GM12801 (cell line): ENCODE data around the gene OR10A4.

Experiments used
- CTCF ChIP-seq: IDR thresholded peaks from one replicate; pipeline ENCODE4 v1.5.1; 2011; ENCODE audit warnings: control low read depth; ENCODE audit not compliant: insufficient read length; ENCODE audit errors: extremely low read depth

The OR10A4 gene

DNA sequence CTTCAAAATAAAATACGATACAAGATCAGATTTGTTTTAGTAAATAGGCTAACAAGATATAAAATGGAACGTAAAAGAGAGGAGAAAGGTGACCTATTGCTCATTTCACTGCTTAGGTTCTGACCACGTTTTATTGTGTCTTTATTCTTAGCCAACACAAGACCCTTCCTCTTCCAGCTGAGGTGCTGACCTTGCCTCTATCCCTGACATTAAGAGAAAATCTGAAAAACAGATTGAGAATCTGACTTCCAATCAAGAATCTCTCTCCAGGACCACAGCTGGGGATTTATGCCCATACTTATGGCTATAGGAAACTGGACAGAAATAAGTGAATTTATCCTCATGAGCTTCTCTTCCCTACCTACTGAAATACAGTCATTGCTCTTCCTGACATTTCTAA is 31.0 kb upstream of the OR10A4 start, which contains the start of gene OR10A5:
OR10A5 (plus strand) TSS at position 301 of the 400 bp plus-strand sequence; CDS start at position 301, 0 bp downstream.
- no peak for TF ChIP-seq CTCF

DNA sequence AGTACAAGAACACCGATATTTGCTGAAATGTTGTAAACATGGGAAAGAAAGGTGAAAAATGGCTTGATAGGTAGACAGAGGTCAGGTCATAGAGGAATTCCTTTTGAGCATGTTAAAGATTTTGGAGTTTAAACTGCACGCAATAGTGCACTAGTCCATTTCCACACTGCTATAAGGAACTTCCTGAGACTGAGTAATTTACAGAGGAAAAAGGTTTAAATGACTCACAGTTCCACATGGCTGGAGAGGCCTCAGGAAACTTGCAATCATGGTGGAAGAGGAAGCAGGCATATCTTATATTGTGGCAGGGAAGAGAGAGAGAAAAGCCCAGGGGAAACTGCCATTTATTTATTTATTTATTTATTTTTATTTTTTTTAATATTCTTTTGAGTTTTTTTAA is 25.9 kb upstream of the OR10A4 start:
- TF ChIP-seq CTCF = no peak

- no peak for TF ChIP-seq CTCF
Observed at GRCh38 chr11:6855971-6856541, 20.4 kb upstream of the OR10A4 start.

- TF ChIP-seq CTCF = no peak
Observed at GRCh38 chr11:6856871-6857270, 19.6 kb upstream of the OR10A4 start.

DNA sequence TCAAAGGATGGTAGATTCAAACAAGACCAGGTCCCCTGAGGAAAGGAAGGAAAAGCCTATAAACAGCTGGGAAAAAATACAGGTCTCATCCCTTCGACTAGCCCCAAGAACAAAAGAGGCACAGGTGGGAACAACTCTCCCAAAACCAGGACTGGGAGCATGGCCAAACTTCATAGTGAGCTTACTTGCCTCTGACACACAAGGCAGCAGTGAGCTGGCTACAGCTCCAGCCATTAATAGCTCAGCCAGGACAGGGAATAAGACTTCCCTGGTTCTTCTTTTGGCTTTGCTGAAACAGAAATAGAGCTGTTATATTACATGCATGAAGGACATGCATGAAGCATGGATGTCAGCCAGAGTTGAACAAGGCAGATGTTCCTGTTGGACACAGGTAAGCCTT is 13.5 kb upstream of the OR10A4 start, which contains the start of gene OR10A2:
OR10A2 (plus strand) TSS at position 97 of the 400 bp plus-strand sequence. CDS start 6,698 bp downstream, outside the sequence.
- no peak for TF ChIP-seq CTCF

DNA sequence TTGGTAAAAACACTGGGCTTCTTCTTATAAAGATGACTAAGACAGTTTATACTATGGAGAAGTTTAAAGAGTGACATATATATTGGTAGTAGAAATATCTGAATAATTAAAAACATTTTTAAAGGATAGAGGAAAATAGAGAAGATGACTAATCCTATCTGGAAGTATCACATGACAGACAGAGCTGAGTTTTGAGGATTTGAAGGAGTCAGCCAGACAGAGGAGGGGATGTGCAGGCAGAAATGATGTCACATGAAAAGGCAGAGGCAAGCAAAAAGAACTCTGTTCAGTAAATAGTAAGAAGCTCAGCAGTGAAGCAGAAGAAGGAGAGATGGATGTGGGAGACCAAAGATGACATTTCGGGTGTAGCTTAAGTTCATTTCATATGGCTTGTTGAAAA is 12.0 kb upstream of the OR10A4 start:
- TF ChIP-seq CTCF = no peak

DNA sequence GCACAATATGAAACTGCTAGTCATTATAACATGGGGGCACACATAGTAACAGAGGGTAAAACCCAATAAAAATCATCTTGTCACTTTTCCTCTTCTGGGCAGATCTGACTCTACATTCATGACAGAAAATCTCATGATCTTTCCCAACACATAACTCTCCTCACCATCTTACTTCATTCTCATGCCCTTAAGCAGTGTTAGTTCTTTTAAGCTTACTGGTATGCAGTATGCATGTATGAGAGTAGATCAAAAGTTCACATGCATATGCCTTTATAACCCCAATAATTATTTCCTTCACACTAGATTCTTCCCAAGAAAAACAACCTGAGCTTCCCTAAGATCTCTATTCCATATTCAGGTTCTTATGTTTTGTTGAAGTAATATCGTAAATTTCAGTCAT is 5.1 kb upstream of the OR10A4 start:
- no peak for TF ChIP-seq CTCF
